Smooth muscle cell of the brain vasculature (primary cell): ENCODE data around the gene CCDC80.
"Not testable (repeated sequence)": the region's sequence is repeated elsewhere in the genome, so short reads cannot be mapped to it uniquely, and the experiment has no call there.

Source experiments
- DNase-seq: peaks from one replicate; pipeline ENCODE4 v3.0.0-alpha.2; 2012; ENCODE audit warnings: low read depth, low spot score

CCDC80 gene

GRCh38 chr3:112640930-112641801, at the start of gene CCDC80:
CCDC80 (minus strand) TSS chr3:112641143; CDS start chr3:112639905, 1,238 bp downstream.
- no peak for DNase-seq

- DNase-seq, result no peak
Measured at GRCh38 chr3:112689989-112690388, 49.0 kb upstream of the CCDC80 start.

- no peak for DNase-seq
Measured at GRCh38 chr3:112689385-112689784, 48.4 kb upstream of the CCDC80 start.

- no peak for DNase-seq
Measured at GRCh38 chr3:112688819-112689218, 47.9 kb upstream of the CCDC80 start.

- DNase-seq, result no peak
Measured at GRCh38 chr3:112688085-112688769, 47.3 kb upstream of the CCDC80 start.

- DNase-seq, result no peak
Measured at GRCh38 chr3:112687616-112688015, 46.7 kb upstream of the CCDC80 start.

GRCh38 chr3:112687211-112687610, 46.3 kb upstream of the CCDC80 start:
- DNase-seq, result no peak

- no peak for DNase-seq
Measured at GRCh38 chr3:112685956-112686799, 45.2 kb upstream of the CCDC80 start.

GRCh38 chr3:112685420-112685819, 44.5 kb upstream of the CCDC80 start:
- DNase-seq, result no peak

- no peak for DNase-seq
Measured at GRCh38 chr3:112682361-112682760, 41.4 kb upstream of the CCDC80 start.

- DNase-seq, result no peak
Measured at GRCh38 chr3:112681822-112682325, 40.9 kb upstream of the CCDC80 start.

- peak; percentile 80 for DNase-seq
Measured at GRCh38 chr3:112676659-112677234, 35.8 kb upstream of the CCDC80 start.

GRCh38 chr3:112675943-112676535, 35.1 kb upstream of the CCDC80 start:
- no peak for DNase-seq

- no peak for DNase-seq
Measured at GRCh38 chr3:112675349-112675748, 34.4 kb upstream of the CCDC80 start.

- DNase-seq, result no peak
Measured at GRCh38 chr3:112672716-112673541, 32.0 kb upstream of the CCDC80 start.

GRCh38 chr3:112671930-112672715, 31.2 kb upstream of the CCDC80 start:
- DNase-seq, result no peak

GRCh38 chr3:112670824-112671223, 29.9 kb upstream of the CCDC80 start:
- DNase-seq, result no peak

- no peak for DNase-seq
Measured at GRCh38 chr3:112667599-112667998, 26.7 kb upstream of the CCDC80 start.

GRCh38 chr3:112665009-112665408, 24.1 kb upstream of the CCDC80 start:
- not testable (repeated sequence) for DNase-seq
